ENCODE data around the gene TOP3A. TPM values are rescaled to one million over a fixed set of nuclear protein-coding genes. Genes with fewer than 3 reads are reported as not detected.
A peak's percentile ranks its signal among the peaks of the same experiment; 100 is the strongest.

The TOP3A gene
- total and polyA plus RNA-seq, 2 of the 4 experiments (the other 2 are of a cell fraction), result 13.4 to 21.3 TPM

DNA sequence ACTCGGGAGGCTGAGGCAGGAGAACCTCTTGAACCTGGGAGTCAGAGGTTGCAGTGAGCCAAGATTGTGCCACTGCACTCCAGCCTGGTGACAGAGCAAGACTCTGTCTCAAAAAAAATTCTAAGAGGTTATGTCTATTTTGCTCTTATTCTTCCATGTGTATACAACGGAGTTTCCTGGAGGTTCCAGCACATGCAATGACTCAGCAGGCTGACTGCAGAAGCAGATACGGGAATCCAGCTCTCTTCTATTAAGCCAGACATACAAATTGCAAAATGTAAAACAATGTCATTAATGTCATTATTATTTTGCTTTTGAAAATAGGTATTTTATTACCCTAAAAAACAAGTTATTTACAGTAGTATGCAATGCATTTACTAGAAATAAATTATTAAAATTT lies 35.9 kb downstream of the TOP3A start:
- H4K5ac ChIP-seq (ENCODE audit: low read depth, low read length), result no peak overlapping the region
- no peak overlapping the region for H3K4me2 ChIP-seq (ENCODE audit: low read depth, low read length)
- in situ Hi-C loops (cut with MboI; ENCODE audit: low sequenced_read_pairs), result no loop called here
- H4K20me1 ChIP-seq (ENCODE audit: insufficient read depth, low read length), result no peaks in the 10 kb centered on the region; the same call in 1 of the 2 replicates
- ChIA-PET POLR2A (ENCODE audit: unreplicated experiment) (no interaction called here), CTCF (no interaction called here)
- H2BK120ac ChIP-seq (ENCODE audit: low read depth, low read length), result no peak overlapping the region
- no peak overlapping the region for H2AK5ac ChIP-seq (ENCODE audit: low read depth, low read length)
- no peak overlapping the region for H3K4ac ChIP-seq (ENCODE audit: low read depth, low read length)
- H3K36me3 ChIP-seq (ENCODE audit: control insufficient read depth, insufficient read depth, low read length), result peaks cover 65% of the 10 kb centered on the region
- H3K27ac ChIP-seq (ENCODE audit: insufficient read depth, low read length), result no peak overlapping the region
- BruUV-seq (replicated peaks), result no TSS peak
- H3K4me1 ChIP-seq (ENCODE audit: control insufficient read depth, insufficient read depth, low read length), result peaks cover 6% of the 10 kb centered on the region; the same call in 1 of the 2 replicates
- no peak overlapping the region for H3K9ac ChIP-seq (ENCODE audit: low read depth, low read length)
- H3K56ac ChIP-seq (ENCODE audit: extremely low read depth, insufficient read depth, low read length), result no peak overlapping the region
- dilution Hi-C loops (cut with HindIII; ENCODE audit: low sequenced_read_pairs, unreplicated experiment), result no loop called here
- no peak overlapping the region for H2AFZ ChIP-seq (replicated peaks; ENCODE audit: low read length, poor library complexity)
- DNase-seq, result peak; percentile 79
- no peak overlapping the region for H4K91ac ChIP-seq (ENCODE audit: insufficient read depth, low read depth, low read length)
- no peak overlapping the region for H2BK20ac ChIP-seq (ENCODE audit: low read depth, low read length)
- intact Hi-C loops (cut with micrococcal nuclease), result no loop called here
- H4K8ac ChIP-seq (ENCODE audit: low read depth in 2 of 2, low read length in 2 of 2), result no peak overlapping the region
- H2AK9ac ChIP-seq (replicated peaks; ENCODE audit: low read depth, low read length, poor library complexity), result no peak overlapping the region
- TF ChIP-seq, protein P1, sequence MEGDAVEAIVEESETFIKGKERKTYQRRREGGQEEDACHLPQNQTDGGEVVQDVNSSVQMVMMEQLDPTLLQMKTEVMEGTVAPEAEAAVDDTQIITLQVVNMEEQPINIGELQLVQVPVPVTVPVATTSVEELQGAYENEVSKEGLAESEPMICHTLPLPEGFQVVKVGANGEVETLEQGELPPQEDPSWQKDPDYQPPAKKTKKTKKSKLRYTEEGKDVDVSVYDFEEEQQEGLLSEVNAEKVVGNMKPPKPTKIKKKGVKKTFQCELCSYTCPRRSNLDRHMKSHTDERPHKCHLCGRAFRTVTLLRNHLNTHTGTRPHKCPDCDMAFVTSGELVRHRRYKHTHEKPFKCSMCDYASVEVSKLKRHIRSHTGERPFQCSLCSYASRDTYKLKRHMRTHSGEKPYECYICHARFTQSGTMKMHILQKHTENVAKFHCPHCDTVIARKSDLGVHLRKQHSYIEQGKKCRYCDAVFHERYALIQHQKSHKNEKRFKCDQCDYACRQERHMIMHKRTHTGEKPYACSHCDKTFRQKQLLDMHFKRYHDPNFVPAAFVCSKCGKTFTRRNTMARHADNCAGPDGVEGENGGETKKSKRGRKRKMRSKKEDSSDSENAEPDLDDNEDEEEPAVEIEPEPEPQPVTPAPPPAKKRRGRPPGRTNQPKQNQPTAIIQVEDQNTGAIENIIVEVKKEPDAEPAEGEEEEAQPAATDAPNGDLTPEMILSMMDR (conservative IDR thresholded peaks at IDR 0.05; ENCODE audit: low read depth, low read length), result no peak
- TF ChIP-seq MAZ (IDR thresholded peaks at IDR 0.05; ENCODE audit: borderline replicate concordance, low read depth, low read length), result no peak
- no peak for TF ChIP-seq RAD21 (IDR thresholded peaks at IDR 0.05; ENCODE audit: low read length)
- TF ChIP-seq BHLHE40 (IDR thresholded peaks at IDR 0.05; ENCODE audit: low read depth, low read length), result peak; percentile 69; the same call in 1 of the 2 replicates
- TF ChIP-seq, protein P2, sequence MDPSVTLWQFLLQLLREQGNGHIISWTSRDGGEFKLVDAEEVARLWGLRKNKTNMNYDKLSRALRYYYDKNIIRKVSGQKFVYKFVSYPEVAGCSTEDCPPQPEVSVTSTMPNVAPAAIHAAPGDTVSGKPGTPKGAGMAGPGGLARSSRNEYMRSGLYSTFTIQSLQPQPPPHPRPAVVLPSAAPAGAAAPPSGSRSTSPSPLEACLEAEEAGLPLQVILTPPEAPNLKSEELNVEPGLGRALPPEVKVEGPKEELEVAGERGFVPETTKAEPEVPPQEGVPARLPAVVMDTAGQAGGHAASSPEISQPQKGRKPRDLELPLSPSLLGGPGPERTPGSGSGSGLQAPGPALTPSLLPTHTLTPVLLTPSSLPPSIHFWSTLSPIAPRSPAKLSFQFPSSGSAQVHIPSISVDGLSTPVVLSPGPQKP (IDR thresholded peaks at IDR 0.05; ENCODE audit: borderline replicate concordance, low read depth, low read length), result no peak
- no peak for TF ChIP-seq POLR2A (IDR thresholded peaks at IDR 0.05; ENCODE audit: low read depth, low read length)
- TF ChIP-seq MXI1 (IDR thresholded peaks at IDR 0.05; ENCODE audit: borderline replicate concordance, low read depth, low read length), result peak; percentile 84; the same call in 1 of the 2 replicates
- no peak for TF ChIP-seq CEBPB (IDR thresholded peaks at IDR 0.05; ENCODE audit: low read depth, low read length)
- peak; percentile 91 for TF ChIP-seq NFE2L2 (IDR thresholded peaks at IDR 0.05; ENCODE audit: low read depth, low read length)
- TF ChIP-seq SMC3 (IDR thresholded peaks at IDR 0.05; ENCODE audit: low read depth, low read length), result no peak
- no peak for TF ChIP-seq FOS (IDR thresholded peaks at IDR 0.05; ENCODE audit: low read depth, low read length)
- peak; percentile 40 for TF ChIP-seq MAFK (IDR thresholded peaks at IDR 0.05; ENCODE audit: low read depth, low read length)
- H3K4me3 ChIP-seq (ENCODE audit: insufficient read depth, low read depth, low read length), result no peak overlapping the region
- H3K27me3 ChIP-seq (ENCODE audit: control insufficient read depth, insufficient read depth, low read length), result no peaks in the 10 kb centered on the region
- no peak overlapping the region for H2BK5ac ChIP-seq (ENCODE audit: low read depth, low read length, poor library complexity, severe bottlenecking)
- H3K79me1 ChIP-seq (ENCODE audit: low read depth in 1 of 2, low read length in 2 of 2), result peaks cover 7 to 28% of the 10 kb centered on the region in 2 experiments; a peak in 3 of 4 replicates
- ATAC-seq (ENCODE audit: low read depth), result peak; percentile 92
- H3K18ac ChIP-seq (ENCODE audit: low read depth, low read length), result no peak overlapping the region
- H3K9me3 ChIP-seq (ENCODE audit: control insufficient read depth, insufficient read depth, low read length), result no peaks in the 10 kb centered on the region
- H3K23ac ChIP-seq (ENCODE audit: low read depth, low read length), result no peak overlapping the region
- no peak overlapping the region for H2BK15ac ChIP-seq (ENCODE audit: low read depth, low read length)
- peaks cover 9% of the 10 kb centered on the region; the same call in 1 of the 2 replicates for H3K9me1 ChIP-seq (ENCODE audit: insufficient read depth, low read length)
- WGBS, 2 experiments (ENCODE audit: extremely low coverage in 2 of 2, insufficient read length in 1 of 2), result no CpG with 5 or more reads among the region's 3 CpGs
- no peak overlapping the region for H3K14ac ChIP-seq (replicated peaks; ENCODE audit: low read depth, low read length)

Measured in IMR-90 (cell line).